Measurements from ENCODE around the gene ZNF672. TPM values are rescaled to one million over a fixed set of nuclear protein-coding genes. Genes with fewer than 3 reads are reported as not detected.

ZNF672 gene
- total RNA-seq, 1 experiment from 2014 or later: 29.1 TPM

- Histone ChIP-seq H3K4me1 (no peaks in the 10 kb centered on the region), H3K36me3 (ENCODE audit: control insufficient read depth, insufficient read depth, low read length) (peaks cover 1% of the 10 kb centered on the region), H3K9me3 (no peaks in the 10 kb centered on the region), H3K4me3 (ENCODE audit: low read depth, low read length) (no peak overlapping the region), H3K27me3 (replicated peaks; ENCODE audit: control insufficient read depth, insufficient read depth, low read length) (no peaks in the 10 kb centered on the region)
- no TSS peak for BruUV-seq (replicated peaks)
- Mint-ChIP-seq H3K27ac (ENCODE audit: unreplicated experiment) (no peak overlapping the region), H3K4me1 (ENCODE audit: low read depth, unreplicated experiment) (no peaks in the 10 kb centered on the region), H3K9me3 (ENCODE audit: unreplicated experiment) (no peaks in the 10 kb centered on the region), H3K4me3 (ENCODE audit: unreplicated experiment) (peak overlapping the region; percentile 12), H3K27me3 (ENCODE audit: insufficient read depth, unreplicated experiment) (no peaks in the 10 kb centered on the region), H3K36me3 (ENCODE audit: insufficient read depth, unreplicated experiment) (peaks cover 39% of the 10 kb centered on the region)
- POLR2A ChIA-PET: no interaction called here
- CTCF ChIA-PET: no interaction called here
- intact Hi-C loops (cut with micrococcal nuclease; ENCODE audit: unreplicated experiment): no loop called here
- TF ChIP-seq CTCF (IDR thresholded peaks at IDR 0.05; ENCODE audit: insufficient read depth in 1 of 2, low read depth in 1 of 2, low read length in 1 of 2, severe bottlenecking in 1 of 2, unreplicated experiment in 1 of 2): peak; percentile 30 to 38
- DNase-seq: peak in 1 of 2 experiments; percentile 37
Observed at GRCh38 chr1:248841702-248842395, 3.8 kb downstream of the ZNF672 start.

GRCh38 chr1:248842781-248843331 is 4.8 kb downstream of the ZNF672 start:
- ChIA-PET CTCF (interaction anchor here (0.6 kb wide), 1 partner anchor 19 kb away, joined by 5 read pairs; no protein-coding TSS in a partner anchor), POLR2A (no interaction called here)

GRCh38 chr1:248843687-248844086 is 5.7 kb downstream of the ZNF672 start:
- DNase-seq: no peak
- ChIA-PET POLR2A (no interaction called here), CTCF (no interaction called here)
- intact Hi-C loops (cut with micrococcal nuclease; ENCODE audit: unreplicated experiment): no loop called here
- H3K27me3 Mint-ChIP-seq (ENCODE audit: insufficient read depth, unreplicated experiment): no peaks in the 10 kb centered on the region
- H3K27me3 ChIP-seq (replicated peaks; ENCODE audit: control insufficient read depth, insufficient read depth, low read length): no peaks in the 10 kb centered on the region
- no peaks in the 10 kb centered on the region for H3K4me1 Mint-ChIP-seq (ENCODE audit: low read depth, unreplicated experiment)
- H3K36me3 ChIP-seq (ENCODE audit: control insufficient read depth, insufficient read depth, low read length): peaks cover 1% of the 10 kb centered on the region
- H3K4me1 ChIP-seq: no peaks in the 10 kb centered on the region
- peaks cover 37% of the 10 kb centered on the region for H3K36me3 Mint-ChIP-seq (ENCODE audit: insufficient read depth, unreplicated experiment)
- TF ChIP-seq CTCF (IDR thresholded peaks at IDR 0.05; ENCODE audit: insufficient read depth in 1 of 2, low read depth in 1 of 2, low read length in 1 of 2, severe bottlenecking in 1 of 2, unreplicated experiment in 1 of 2): no peak
- no peak overlapping the region for H3K27ac Mint-ChIP-seq (ENCODE audit: unreplicated experiment)
- H3K4me3 ChIP-seq (ENCODE audit: low read depth, low read length): no peak overlapping the region
- H3K9me3 ChIP-seq: no peaks in the 10 kb centered on the region
- no TSS peak for BruUV-seq (replicated peaks)
- H3K4me3 Mint-ChIP-seq (ENCODE audit: unreplicated experiment): no peak overlapping the region
- no peaks in the 10 kb centered on the region for H3K9me3 Mint-ChIP-seq (ENCODE audit: unreplicated experiment)

More at GRCh38 chr1:248842781-248843331, 4.8 kb downstream of the ZNF672 start:
- no peaks in the 10 kb centered on the region for H3K27me3 ChIP-seq (replicated peaks; ENCODE audit: control insufficient read depth, insufficient read depth, low read length)
- H3K4me3 Mint-ChIP-seq (ENCODE audit: unreplicated experiment): no peak overlapping the region
- no peak for TF ChIP-seq CTCF (IDR thresholded peaks at IDR 0.05; ENCODE audit: insufficient read depth in 1 of 2, low read depth in 1 of 2, low read length in 1 of 2, severe bottlenecking in 1 of 2, unreplicated experiment in 1 of 2)
- H3K36me3 ChIP-seq (ENCODE audit: control insufficient read depth, insufficient read depth, low read length): peaks cover 1% of the 10 kb centered on the region
- no peaks in the 10 kb centered on the region for H3K4me1 Mint-ChIP-seq (ENCODE audit: low read depth, unreplicated experiment)
- intact Hi-C loops (cut with micrococcal nuclease; ENCODE audit: unreplicated experiment): no loop called here
- H3K27ac Mint-ChIP-seq (ENCODE audit: unreplicated experiment): no peak overlapping the region
- no peaks in the 10 kb centered on the region for H3K27me3 Mint-ChIP-seq (ENCODE audit: insufficient read depth, unreplicated experiment)
- no peaks in the 10 kb centered on the region for H3K9me3 Mint-ChIP-seq (ENCODE audit: unreplicated experiment)
- H3K9me3 ChIP-seq: no peaks in the 10 kb centered on the region
- no peak overlapping the region for H3K4me3 ChIP-seq (ENCODE audit: low read depth, low read length)
- no peaks in the 10 kb centered on the region for H3K4me1 ChIP-seq
- H3K36me3 Mint-ChIP-seq (ENCODE audit: insufficient read depth, unreplicated experiment): peaks cover 40% of the 10 kb centered on the region
- no TSS peak for BruUV-seq (replicated peaks)
- DNase-seq: no peak

Measured in Caco-2 (cell line).